Sigmoid colon (tissue), 4 donors: ENCODE data around the gene NELL2.

Experiments
- CTCF ChIP-seq, 4 experiments: fragments of 450-650 bp in 3 of 4; fragments of 200-600 bp in 1 of 4; IDR thresholded peaks; one replicate each; pipeline ENCODE4 v1.5.1; 2016 to 2019; ENCODE audit warnings: antibody characterized with exemption in 4 of 4, mild to moderate bottlenecking in 3 of 4, moderate library complexity in 2 of 4
- POLR2AphosphoS5 ChIP-seq, 4 donors: sonication (generic); formaldehyde crosslinking; IDR thresholded peaks; one replicate each; pipeline ENCODE4 v1.6.1; 2017; ENCODE audit warnings: antibody characterized with exemption in 4 of 4

- TF ChIP-seq CTCF (IDR thresholded peaks at IDR 0.05), result no peak
- TF ChIP-seq POLR2AphosphoS5 (IDR thresholded peaks at IDR 0.05), result no peak
Observed at GRCh38 chr12:44876544-44877410, 662 bp upstream of the NELL2 start.
